DMS153 (cell line): Measurements from ENCODE around the gene NOC4L.
"Not testable (repeated sequence)": the region's sequence is repeated elsewhere in the genome, so short reads cannot be mapped to it uniquely, and the experiment has no call there.

Experiments
- DNase-seq: peaks from one replicate; lab custom pipeline; 2025; lab: John Stamatoyannopoulos, UW

NOC4L gene

GRCh38 chr12:132142679-132143335, 1.4 kb upstream of the NOC4L start:
- no peak for DNase-seq

GRCh38 chr12:132143336-132144071, 753 bp upstream of the NOC4L start:
- no peak for DNase-seq

- DNase-seq, result no peak
Measured at GRCh38 chr12:132144810-132145168, 532 bp downstream of the NOC4L start.

- no peak for DNase-seq
Measured at GRCh38 chr12:132145334-132145733, 1.1 kb downstream of the NOC4L start.

GRCh38 chr12:132146098-132146497, 1.8 kb downstream of the NOC4L start:
- DNase-seq, result no peak

GRCh38 chr12:132146772-132147422, 2.6 kb downstream of the NOC4L start:
- no peak for DNase-seq

- DNase-seq, result no peak
Measured at GRCh38 chr12:132147423-132148367, 3.4 kb downstream of the NOC4L start.

- no peak for DNase-seq
Measured at GRCh38 chr12:132148368-132149045, 4.2 kb downstream of the NOC4L start.

- DNase-seq, result not testable (repeated sequence)
Measured at GRCh38 chr12:132149526-132149925, 5.3 kb downstream of the NOC4L start.

- DNase-seq, result no peak
Measured at GRCh38 chr12:132150780-132151144, 6.5 kb downstream of the NOC4L start.

GRCh38 chr12:132151145-132151765, 7.0 kb downstream of the NOC4L start:
- DNase-seq, result no peak

GRCh38 chr12:132151766-132152410, 7.6 kb downstream of the NOC4L start:
- DNase-seq, result no peak

GRCh38 chr12:132152411-132152821, 8.2 kb downstream of the NOC4L start:
- DNase-seq, result no peak

- DNase-seq, result no peak
Measured at GRCh38 chr12:132152953-132153352, 8.7 kb downstream of the NOC4L start.

- DNase-seq, result peak; percentile 94
Measured at GRCh38 chr12:132153501-132154340, 9.5 kb downstream of the NOC4L start.

GRCh38 chr12:132154341-132154761, 10.1 kb downstream of the NOC4L start:
- no peak for DNase-seq

GRCh38 chr12:132154941-132155770, 10.9 kb downstream of the NOC4L start:
- DNase-seq, result no peak

GRCh38 chr12:132155771-132156572, 11.7 kb downstream of the NOC4L start:
- DNase-seq, result no peak
